K562 (cell line): ENCODE results near the gene DNASE1L2. TPM values are rescaled to one million over a fixed set of nuclear protein-coding genes. Genes with fewer than 3 reads are reported as not detected.

Experiments used
- HDAC3 ChIP-seq: fragments of 450-650 bp; IDR thresholded peaks from 2 replicates; pipeline ENCODE4 v1.6.1; 2018; ENCODE audit warnings: borderline replicate concordance, mild to moderate bottlenecking, moderate library complexity; ENCODE audit not compliant: partially characterized antibody
- KDM5B ChIP-seq: fragments of 200-600 bp; sonication (generic); IDR thresholded peaks from 2 replicates; pipeline ENCODE4 v1.6.1; 2012; ENCODE audit warnings: low read depth, mild to moderate bottlenecking, moderate library complexity, low read length, control low read depth, inconsistent platforms; ENCODE audit not compliant: insufficient replicate concordance
- PTBP1 ChIP-seq: fragments of 200-400 bp; formaldehyde crosslinking; IDR thresholded peaks from 2 replicates; pipeline ENCODE4 v1.6.1; 2017; ENCODE audit warnings: low read depth, low read length
- RAD51 ChIP-seq: fragments of 450-650 bp; IDR thresholded peaks from 2 replicates; pipeline ENCODE4 v1.7.1; 2016; ENCODE audit warnings: low read depth, mild to moderate bottlenecking, borderline replicate concordance
- TAL1 ChIP-seq: fragments of 450-650 bp; IDR thresholded peaks from 2 replicates; pipeline ENCODE4 v1.6.1; 2016; ENCODE audit warnings: mild to moderate bottlenecking
- polyA plus RNA-seq, 8 experiments: library from polyadenylated mRNA; depleted of rRNA in 4 of 8; stranded (reverse) in 5 of 8; unstranded in 3 of 8; fragments of >200 nt; fragmentation: Nextera tagmentation in 2 of 8; fragmentation: Illumina TruSeq in 1 of 8; extraction: Ambion mirVana in 2 of 8; extraction: Trizol in 1 of 8; gene quantifications; 2 replicates each; pipeline versions ENCODE4 v1.2.1 to v1.2.3, GENCODE V29; 2011 to 2014; ENCODE audit warnings: inconsistent platforms in 1 of 8, missing spikeins in 1 of 8
- total RNA-seq, 7 experiments: library from RNA; depleted of rRNA in 6 of 7; stranded (reverse); fragments of >200 nt in 6 of 7; fragmentation: Illumina TruSeq in 2 of 7; extraction: Trizol in 2 of 7; gene quantifications; 2 replicates each; pipeline versions ENCODE4 v1.2.1 to v1.2.3, GENCODE V29; 2011 to 2021; ENCODE audit warnings: low replicate concordance in 1 of 7
- TF ChIP-seq, protein P1 (sequence below): fragments of 450-650 bp; formaldehyde crosslinking; IDR thresholded peaks from 2 replicates; pipeline ENCODE4 v1.4.0; 2022; ENCODE audit warnings: missing genetic modification characterization
- TF ChIP-seq, protein P2 (sequence below): sonication (generic); formaldehyde crosslinking; IDR thresholded peaks from 2 replicates; pipeline ENCODE4 v1.9.0; 2022; ENCODE audit warnings: mild to moderate bottlenecking, missing genetic modification reagents
- TF ChIP-seq, protein P3 (sequence below), 2 experiments: IDR thresholded peaks; 2 replicates each; pipeline ENCODE4 v1.6.1; 2012; ENCODE audit warnings: improper control_type of control experiment in 2 of 2, low read depth in 2 of 2, low read length in 2 of 2, borderline replicate concordance in 1 of 2
- TF ChIP-seq, protein P4 (sequence below), 2 experiments: fragments of 450-650 bp; formaldehyde crosslinking in 1 of 2; IDR thresholded peaks; 2 replicates each; pipeline versions ENCODE4 v1.4.0 to v1.6.1; 2014 to 2020; ENCODE audit warnings: mild to moderate bottlenecking in 2 of 2, borderline replicate concordance in 1 of 2, low read depth in 1 of 2
- TF ChIP-seq, protein P5 (sequence below): fragments of 450-650 bp; conservative IDR thresholded peaks from 2 replicates; pipeline ENCODE4 v1.6.1; 2016; ENCODE audit warnings: missing genetic modification characterization, low read depth, mild to moderate bottlenecking, control low read depth, missing compliant biosample characterization

The DNASE1L2 gene
- total and polyA plus RNA-seq, 9 of the 15 experiments (the other 6 are each of a cell fraction or from before 2014, with no cell fraction given), result 0.08 to 2.7 (median 1.7) TPM; not detected in 1

DNA sequence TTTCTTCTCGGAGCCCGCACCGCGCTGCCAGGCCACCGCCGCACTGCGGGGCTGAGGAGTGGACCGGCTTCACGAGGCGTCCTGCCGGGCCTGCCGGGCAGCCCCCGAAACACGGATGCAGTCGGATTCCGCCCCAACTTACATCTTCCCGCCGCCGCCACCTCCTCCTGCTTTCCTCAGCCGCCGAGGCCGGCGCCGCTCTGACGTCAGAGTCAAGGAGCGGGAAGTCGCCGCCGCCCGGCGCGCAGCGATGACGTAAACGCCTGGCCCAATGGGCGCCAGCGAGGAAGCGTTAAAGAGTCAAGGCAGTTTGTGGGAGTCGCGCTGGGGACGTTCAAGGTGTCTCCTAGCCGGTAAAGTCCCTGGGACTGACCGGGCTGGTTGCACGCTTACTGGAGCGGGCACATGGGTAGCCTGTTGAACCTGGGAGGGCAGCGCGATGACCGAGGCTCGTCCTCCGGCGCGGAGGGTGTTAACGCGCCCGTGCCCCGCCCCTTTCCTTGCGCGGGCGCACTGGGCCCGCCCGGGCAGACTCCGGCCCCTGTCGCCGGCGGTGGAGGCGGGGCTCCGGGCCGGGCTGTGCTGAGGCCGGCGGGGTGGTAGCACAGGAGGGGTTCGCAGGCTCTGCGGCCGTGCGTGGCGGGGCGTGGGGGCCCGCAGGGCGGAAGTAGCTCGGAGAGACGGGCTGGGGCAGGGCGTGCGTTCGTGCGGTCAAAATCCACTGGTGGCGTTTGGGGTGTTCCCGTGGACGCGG, 31.8 kb downstream of the DNASE1L2 start, which contains the start of gene RNPS1 (continued):
- TF ChIP-seq, protein P1, sequence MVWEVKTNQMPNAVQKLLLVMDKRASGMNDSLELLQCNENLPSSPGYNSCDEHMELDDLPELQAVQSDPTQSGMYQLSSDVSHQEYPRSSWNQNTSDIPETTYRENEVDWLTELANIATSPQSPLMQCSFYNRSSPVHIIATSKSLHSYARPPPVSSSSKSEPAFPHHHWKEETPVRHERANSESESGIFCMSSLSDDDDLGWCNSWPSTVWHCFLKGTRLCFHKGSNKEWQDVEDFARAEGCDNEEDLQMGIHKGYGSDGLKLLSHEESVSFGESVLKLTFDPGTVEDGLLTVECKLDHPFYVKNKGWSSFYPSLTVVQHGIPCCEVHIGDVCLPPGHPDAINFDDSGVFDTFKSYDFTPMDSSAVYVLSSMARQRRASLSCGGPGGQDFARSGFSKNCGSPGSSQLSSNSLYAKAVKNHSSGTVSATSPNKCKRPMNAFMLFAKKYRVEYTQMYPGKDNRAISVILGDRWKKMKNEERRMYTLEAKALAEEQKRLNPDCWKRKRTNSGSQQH, result no peak
- TF ChIP-seq RAD51, result no peak
- TF ChIP-seq, protein P2, sequence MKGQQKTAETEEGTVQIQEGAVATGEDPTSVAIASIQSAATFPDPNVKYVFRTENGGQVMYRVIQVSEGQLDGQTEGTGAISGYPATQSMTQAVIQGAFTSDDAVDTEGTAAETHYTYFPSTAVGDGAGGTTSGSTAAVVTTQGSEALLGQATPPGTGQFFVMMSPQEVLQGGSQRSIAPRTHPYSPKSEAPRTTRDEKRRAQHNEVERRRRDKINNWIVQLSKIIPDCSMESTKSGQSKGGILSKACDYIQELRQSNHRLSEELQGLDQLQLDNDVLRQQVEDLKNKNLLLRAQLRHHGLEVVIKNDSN (CRISPR knock-in tag), result no peak; the same call in 1 of the 2 replicates
- TF ChIP-seq, protein P3, sequence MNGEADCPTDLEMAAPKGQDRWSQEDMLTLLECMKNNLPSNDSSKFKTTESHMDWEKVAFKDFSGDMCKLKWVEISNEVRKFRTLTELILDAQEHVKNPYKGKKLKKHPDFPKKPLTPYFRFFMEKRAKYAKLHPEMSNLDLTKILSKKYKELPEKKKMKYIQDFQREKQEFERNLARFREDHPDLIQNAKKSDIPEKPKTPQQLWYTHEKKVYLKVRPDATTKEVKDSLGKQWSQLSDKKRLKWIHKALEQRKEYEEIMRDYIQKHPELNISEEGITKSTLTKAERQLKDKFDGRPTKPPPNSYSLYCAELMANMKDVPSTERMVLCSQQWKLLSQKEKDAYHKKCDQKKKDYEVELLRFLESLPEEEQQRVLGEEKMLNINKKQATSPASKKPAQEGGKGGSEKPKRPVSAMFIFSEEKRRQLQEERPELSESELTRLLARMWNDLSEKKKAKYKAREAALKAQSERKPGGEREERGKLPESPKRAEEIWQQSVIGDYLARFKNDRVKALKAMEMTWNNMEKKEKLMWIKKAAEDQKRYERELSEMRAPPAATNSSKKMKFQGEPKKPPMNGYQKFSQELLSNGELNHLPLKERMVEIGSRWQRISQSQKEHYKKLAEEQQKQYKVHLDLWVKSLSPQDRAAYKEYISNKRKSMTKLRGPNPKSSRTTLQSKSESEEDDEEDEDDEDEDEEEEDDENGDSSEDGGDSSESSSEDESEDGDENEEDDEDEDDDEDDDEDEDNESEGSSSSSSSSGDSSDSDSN (IDR thresholded peaks at IDR 0.05; ENCODE audit: borderline replicate concordance in 1 of 2, low read depth in 2 of 2, low read length in 2 of 2), result no peak
- TF ChIP-seq, protein P4, sequence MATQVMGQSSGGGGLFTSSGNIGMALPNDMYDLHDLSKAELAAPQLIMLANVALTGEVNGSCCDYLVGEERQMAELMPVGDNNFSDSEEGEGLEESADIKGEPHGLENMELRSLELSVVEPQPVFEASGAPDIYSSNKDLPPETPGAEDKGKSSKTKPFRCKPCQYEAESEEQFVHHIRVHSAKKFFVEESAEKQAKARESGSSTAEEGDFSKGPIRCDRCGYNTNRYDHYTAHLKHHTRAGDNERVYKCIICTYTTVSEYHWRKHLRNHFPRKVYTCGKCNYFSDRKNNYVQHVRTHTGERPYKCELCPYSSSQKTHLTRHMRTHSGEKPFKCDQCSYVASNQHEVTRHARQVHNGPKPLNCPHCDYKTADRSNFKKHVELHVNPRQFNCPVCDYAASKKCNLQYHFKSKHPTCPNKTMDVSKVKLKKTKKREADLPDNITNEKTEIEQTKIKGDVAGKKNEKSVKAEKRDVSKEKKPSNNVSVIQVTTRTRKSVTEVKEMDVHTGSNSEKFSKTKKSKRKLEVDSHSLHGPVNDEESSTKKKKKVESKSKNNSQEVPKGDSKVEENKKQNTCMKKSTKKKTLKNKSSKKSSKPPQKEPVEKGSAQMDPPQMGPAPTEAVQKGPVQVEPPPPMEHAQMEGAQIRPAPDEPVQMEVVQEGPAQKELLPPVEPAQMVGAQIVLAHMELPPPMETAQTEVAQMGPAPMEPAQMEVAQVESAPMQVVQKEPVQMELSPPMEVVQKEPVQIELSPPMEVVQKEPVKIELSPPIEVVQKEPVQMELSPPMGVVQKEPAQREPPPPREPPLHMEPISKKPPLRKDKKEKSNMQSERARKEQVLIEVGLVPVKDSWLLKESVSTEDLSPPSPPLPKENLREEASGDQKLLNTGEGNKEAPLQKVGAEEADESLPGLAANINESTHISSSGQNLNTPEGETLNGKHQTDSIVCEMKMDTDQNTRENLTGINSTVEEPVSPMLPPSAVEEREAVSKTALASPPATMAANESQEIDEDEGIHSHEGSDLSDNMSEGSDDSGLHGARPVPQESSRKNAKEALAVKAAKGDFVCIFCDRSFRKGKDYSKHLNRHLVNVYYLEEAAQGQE (IDR thresholded peaks at IDR 0.05; ENCODE audit: borderline replicate concordance), result no peak
- TF ChIP-seq, protein P4 (CRISPR knock-in tag; IDR thresholded peaks at IDR 0.05; ENCODE audit: low read depth), result no peak
- no peak for TF ChIP-seq PTBP1
- TF ChIP-seq KDM5B, result peak; percentile 91
- TF ChIP-seq, protein P5, sequence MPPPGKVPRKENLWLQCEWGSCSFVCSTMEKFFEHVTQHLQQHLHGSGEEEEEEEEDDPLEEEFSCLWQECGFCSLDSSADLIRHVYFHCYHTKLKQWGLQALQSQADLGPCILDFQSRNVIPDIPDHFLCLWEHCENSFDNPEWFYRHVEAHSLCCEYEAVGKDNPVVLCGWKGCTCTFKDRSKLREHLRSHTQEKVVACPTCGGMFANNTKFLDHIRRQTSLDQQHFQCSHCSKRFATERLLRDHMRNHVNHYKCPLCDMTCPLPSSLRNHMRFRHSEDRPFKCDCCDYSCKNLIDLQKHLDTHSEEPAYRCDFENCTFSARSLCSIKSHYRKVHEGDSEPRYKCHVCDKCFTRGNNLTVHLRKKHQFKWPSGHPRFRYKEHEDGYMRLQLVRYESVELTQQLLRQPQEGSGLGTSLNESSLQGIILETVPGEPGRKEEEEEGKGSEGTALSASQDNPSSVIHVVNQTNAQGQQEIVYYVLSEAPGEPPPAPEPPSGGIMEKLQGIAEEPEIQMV (tag), result no peak
- TF ChIP-seq HDAC3, result no peak
- no peak for TF ChIP-seq TAL1
